ENCODE data around the gene TMEM200A. TPM values are rescaled to one million over a fixed set of nuclear protein-coding genes. Genes with fewer than 3 reads are reported as not detected.
"Not testable (repeated sequence)": the region's sequence is repeated elsewhere in the genome, so short reads cannot be mapped to it uniquely, and the experiment has no call there.

Gene TMEM200A
- total RNA-seq, 1 donor from 2014 or later, result 0.79 TPM

DNA sequence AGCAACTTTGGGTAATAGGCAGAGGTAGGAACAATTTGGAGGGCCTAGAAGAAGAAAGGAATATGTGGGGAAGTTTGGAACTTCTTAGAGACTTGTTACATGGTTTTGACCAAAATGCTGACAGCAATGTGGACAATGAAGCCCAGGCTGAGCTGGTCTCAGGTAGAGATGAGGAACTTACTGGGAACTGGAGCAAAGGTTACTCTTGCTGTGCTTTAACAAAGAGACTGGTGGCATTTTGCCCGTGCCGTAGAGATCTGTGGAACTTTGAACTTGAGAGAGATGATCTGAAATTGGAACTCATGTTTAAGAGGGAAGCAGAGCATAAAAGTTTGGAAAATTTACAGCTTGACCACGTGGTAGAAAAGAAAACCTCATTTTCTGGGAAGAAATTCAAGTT lies 28.3 kb upstream of the TMEM200A start:
- H3K4me3 ChIP-seq (ENCODE audit: low read depth, low read length), result no peak overlapping the region
- DNase-seq (ENCODE audit: low read depth) (no peak), FAIRE-seq (no peak)
- H3K36me3 ChIP-seq (ENCODE audit: control insufficient read depth, insufficient read depth, low read length), result no peaks in the 10 kb centered on the region
- TF ChIP-seq, protein P1, sequence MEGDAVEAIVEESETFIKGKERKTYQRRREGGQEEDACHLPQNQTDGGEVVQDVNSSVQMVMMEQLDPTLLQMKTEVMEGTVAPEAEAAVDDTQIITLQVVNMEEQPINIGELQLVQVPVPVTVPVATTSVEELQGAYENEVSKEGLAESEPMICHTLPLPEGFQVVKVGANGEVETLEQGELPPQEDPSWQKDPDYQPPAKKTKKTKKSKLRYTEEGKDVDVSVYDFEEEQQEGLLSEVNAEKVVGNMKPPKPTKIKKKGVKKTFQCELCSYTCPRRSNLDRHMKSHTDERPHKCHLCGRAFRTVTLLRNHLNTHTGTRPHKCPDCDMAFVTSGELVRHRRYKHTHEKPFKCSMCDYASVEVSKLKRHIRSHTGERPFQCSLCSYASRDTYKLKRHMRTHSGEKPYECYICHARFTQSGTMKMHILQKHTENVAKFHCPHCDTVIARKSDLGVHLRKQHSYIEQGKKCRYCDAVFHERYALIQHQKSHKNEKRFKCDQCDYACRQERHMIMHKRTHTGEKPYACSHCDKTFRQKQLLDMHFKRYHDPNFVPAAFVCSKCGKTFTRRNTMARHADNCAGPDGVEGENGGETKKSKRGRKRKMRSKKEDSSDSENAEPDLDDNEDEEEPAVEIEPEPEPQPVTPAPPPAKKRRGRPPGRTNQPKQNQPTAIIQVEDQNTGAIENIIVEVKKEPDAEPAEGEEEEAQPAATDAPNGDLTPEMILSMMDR (IDR thresholded peaks at IDR 0.05; ENCODE audit: insufficient read depth, low read length, severe bottlenecking), result no peak
- H3K27me3 ChIP-seq (ENCODE audit: control insufficient read depth, insufficient read depth, low read length), result no peaks in the 10 kb centered on the region

- H3K27me3 ChIP-seq (ENCODE audit: control insufficient read depth, insufficient read depth, low read length); H3K4me3 ChIP-seq (ENCODE audit: low read depth, low read length); FAIRE-seq; DNase-seq (ENCODE audit: low read depth); H3K36me3 ChIP-seq (ENCODE audit: control insufficient read depth, insufficient read depth, low read length): not testable (repeated sequence)
Observed at GRCh38 chr6:130346324-130346723, 19.5 kb upstream of the TMEM200A start.

- Histone ChIP-seq H3K36me3 (ENCODE audit: control insufficient read depth, insufficient read depth, low read length) (no peaks in the 10 kb centered on the region), H3K4me3 (ENCODE audit: low read depth, low read length) (no peak overlapping the region), H3K27me3 (ENCODE audit: control insufficient read depth, insufficient read depth, low read length) (no peaks in the 10 kb centered on the region)
- FAIRE-seq, result no peak
- no peak for DNase-seq (ENCODE audit: low read depth)
- TF ChIP-seq, protein P1 (IDR thresholded peaks at IDR 0.05; ENCODE audit: insufficient read depth, low read length, severe bottlenecking), result no peak
Observed at GRCh38 chr6:130354322-130354721, 11.5 kb upstream of the TMEM200A start.

GRCh38 chr6:130355572-130355971 lies 10.2 kb upstream of the TMEM200A start:
- FAIRE-seq, result no peak

GRCh38 chr6:130357436-130357835 lies 8.4 kb upstream of the TMEM200A start:
- Histone ChIP-seq H3K4me3 (ENCODE audit: low read depth, low read length) (no peak overlapping the region), H3K36me3 (ENCODE audit: control insufficient read depth, insufficient read depth, low read length) (no peaks in the 10 kb centered on the region), H3K27me3 (ENCODE audit: control insufficient read depth, insufficient read depth, low read length) (no peaks in the 10 kb centered on the region)
- TF ChIP-seq, protein P1 (IDR thresholded peaks at IDR 0.05; ENCODE audit: insufficient read depth, low read length, severe bottlenecking), result no peak
- FAIRE-seq, result no peak
- DNase-seq (ENCODE audit: low read depth), result no peak

More at GRCh38 chr6:130355572-130355971, 10.2 kb upstream of the TMEM200A start:
- no peaks in the 10 kb centered on the region for H3K36me3 ChIP-seq (ENCODE audit: control insufficient read depth, insufficient read depth, low read length)
- H3K27me3 ChIP-seq (ENCODE audit: control insufficient read depth, insufficient read depth, low read length), result no peaks in the 10 kb centered on the region
- H3K4me3 ChIP-seq (ENCODE audit: low read depth, low read length), result no peak overlapping the region
- TF ChIP-seq, protein P1 (IDR thresholded peaks at IDR 0.05; ENCODE audit: insufficient read depth, low read length, severe bottlenecking), result no peak
- no peak for DNase-seq (ENCODE audit: low read depth)

DNA sequence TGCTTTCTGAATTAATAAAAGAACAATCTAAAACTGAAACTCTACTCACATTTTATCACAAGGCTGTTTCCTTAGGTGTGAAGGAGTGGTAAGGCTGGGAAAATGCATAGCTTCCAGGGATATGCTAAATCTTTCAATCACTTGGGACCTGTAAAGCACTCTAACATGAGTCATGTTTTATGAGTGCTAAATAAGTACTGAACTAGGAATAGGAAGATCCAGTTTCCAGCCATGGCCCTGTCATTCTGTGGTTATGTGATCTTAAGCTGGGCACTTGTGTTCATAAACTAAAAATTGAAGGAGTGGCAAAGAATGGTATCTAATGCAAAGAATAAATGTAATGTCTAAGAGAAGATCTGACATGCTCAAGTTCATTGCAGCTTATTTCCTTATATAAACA lies 6.1 kb upstream of the TMEM200A start:
- peak; percentile 18 for DNase-seq (ENCODE audit: low read depth)
- Histone ChIP-seq H3K36me3 (ENCODE audit: control insufficient read depth, insufficient read depth, low read length) (no peaks in the 10 kb centered on the region), H3K4me3 (ENCODE audit: low read depth, low read length) (no peak overlapping the region), H3K27me3 (ENCODE audit: control insufficient read depth, insufficient read depth, low read length) (no peaks in the 10 kb centered on the region)
- TF ChIP-seq, protein P1 (IDR thresholded peaks at IDR 0.05; ENCODE audit: insufficient read depth, low read length, severe bottlenecking), result no peak
- no peak for FAIRE-seq
